ENCODE measurements around the gene ZRANB3. TPM values are rescaled to one million over a fixed set of nuclear protein-coding genes. Genes with fewer than 3 reads are reported as not detected.
"Not testable (repeated sequence)": the region's sequence is repeated elsewhere in the genome, so short reads cannot be mapped to it uniquely, and the experiment has no call there.

Gene ZRANB3
- total and polyA plus RNA-seq, 2 experiments from 2014 or later, result 10.5 to 16.8 TPM

DNA sequence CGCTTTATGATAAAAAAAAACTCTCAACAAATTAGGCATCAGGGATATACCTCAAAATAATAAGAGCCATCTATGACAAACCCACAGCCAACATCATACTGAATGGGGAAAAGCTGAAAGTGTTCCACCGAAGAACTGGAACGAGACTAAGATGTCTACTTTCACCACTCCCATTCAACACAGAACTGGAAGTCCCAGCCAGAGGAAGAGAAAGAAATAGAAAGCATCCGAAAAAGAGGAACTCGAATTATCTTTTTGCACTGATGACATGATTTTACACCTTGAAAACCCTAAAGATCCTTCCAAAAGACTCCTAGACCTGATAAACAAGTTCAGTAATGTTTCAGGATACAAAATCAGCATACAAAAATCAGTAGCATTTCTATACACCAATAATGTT, 121.6 kb downstream of the ZRANB3 start (continued):
- no peak for TF ChIP-seq ZNF462 (CRISPR knock-in tag; IDR thresholded peaks at IDR 0.05)
- TF ChIP-seq ZNF331 (CRISPR knock-in tag; IDR thresholded peaks at IDR 0.05; ENCODE audit: low read depth), result no peak

GRCh38 chr2:135396259-135396658, 134.8 kb downstream of the ZRANB3 start:
- H4K20me1 ChIP-seq (replicated peaks; ENCODE audit: insufficient read depth); H3K36me3 ChIP-seq (ENCODE audit: insufficient read depth); H3K4me3 Mint-ChIP-seq; H2AFZ ChIP-seq; H3K4me1 Mint-ChIP-seq; H3K79me2 ChIP-seq (replicated peaks; ENCODE audit: insufficient read depth); H3K4me3 ChIP-seq; H3F3A ChIP-seq (replicated peaks; ENCODE audit: low read depth); H3K27ac ChIP-seq (ENCODE audit: low read depth); H3K36me3 Mint-ChIP-seq (ENCODE audit: low read depth); DNase-seq (ENCODE audit: low spot score); H3K4me2 ChIP-seq; H3K4me1 ChIP-seq (ENCODE audit: insufficient read depth); H3K27me3 ChIP-seq (ENCODE audit: insufficient read depth); ATAC-seq; H3K27me3 Mint-ChIP-seq (ENCODE audit: insufficient read depth, low read depth, poor library complexity); H3K27ac Mint-ChIP-seq; H3K9me2 ChIP-seq (ENCODE audit: insufficient read depth): not testable (repeated sequence)
- peaks cover 11% of the 10 kb centered on the region; the same call in 2 of the 3 replicates for H3K9me3 Mint-ChIP-seq

DNA sequence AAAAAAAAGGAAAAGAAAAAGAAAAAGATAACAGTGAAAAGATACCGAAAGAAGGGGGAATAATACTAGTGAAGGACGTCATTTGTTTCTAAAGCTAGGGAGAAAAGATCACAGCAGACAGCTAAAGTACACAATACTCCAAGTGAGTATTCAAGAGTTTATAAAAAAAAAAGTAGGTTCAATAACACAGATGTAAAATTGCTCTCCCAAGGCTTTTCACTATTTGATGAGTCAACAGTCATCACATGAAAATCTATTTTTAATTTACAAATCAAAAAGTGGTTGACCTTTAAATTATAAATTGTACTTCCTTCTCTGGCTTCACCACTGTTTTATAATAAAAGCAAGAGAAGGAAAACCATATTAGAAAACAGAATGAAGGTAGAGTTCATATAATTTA, 144.0 kb downstream of the ZRANB3 start:
- H3K9me2 ChIP-seq (ENCODE audit: insufficient read depth), result peaks cover 3% of the 10 kb centered on the region; the same call in 1 of the 2 replicates
- TF ChIP-seq POLR2AphosphoS5 (IDR thresholded peaks at IDR 0.05; ENCODE audit: low read depth), result no peak
- TF ChIP-seq, protein P1, sequence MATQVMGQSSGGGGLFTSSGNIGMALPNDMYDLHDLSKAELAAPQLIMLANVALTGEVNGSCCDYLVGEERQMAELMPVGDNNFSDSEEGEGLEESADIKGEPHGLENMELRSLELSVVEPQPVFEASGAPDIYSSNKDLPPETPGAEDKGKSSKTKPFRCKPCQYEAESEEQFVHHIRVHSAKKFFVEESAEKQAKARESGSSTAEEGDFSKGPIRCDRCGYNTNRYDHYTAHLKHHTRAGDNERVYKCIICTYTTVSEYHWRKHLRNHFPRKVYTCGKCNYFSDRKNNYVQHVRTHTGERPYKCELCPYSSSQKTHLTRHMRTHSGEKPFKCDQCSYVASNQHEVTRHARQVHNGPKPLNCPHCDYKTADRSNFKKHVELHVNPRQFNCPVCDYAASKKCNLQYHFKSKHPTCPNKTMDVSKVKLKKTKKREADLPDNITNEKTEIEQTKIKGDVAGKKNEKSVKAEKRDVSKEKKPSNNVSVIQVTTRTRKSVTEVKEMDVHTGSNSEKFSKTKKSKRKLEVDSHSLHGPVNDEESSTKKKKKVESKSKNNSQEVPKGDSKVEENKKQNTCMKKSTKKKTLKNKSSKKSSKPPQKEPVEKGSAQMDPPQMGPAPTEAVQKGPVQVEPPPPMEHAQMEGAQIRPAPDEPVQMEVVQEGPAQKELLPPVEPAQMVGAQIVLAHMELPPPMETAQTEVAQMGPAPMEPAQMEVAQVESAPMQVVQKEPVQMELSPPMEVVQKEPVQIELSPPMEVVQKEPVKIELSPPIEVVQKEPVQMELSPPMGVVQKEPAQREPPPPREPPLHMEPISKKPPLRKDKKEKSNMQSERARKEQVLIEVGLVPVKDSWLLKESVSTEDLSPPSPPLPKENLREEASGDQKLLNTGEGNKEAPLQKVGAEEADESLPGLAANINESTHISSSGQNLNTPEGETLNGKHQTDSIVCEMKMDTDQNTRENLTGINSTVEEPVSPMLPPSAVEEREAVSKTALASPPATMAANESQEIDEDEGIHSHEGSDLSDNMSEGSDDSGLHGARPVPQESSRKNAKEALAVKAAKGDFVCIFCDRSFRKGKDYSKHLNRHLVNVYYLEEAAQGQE (IDR thresholded peaks at IDR 0.05; ENCODE audit: unreplicated experiment), result no peak
- TF ChIP-seq ZNF114 (CRISPR knock-in tag; IDR thresholded peaks at IDR 0.05), result no peak
- TF ChIP-seq STAT1 (IDR thresholded peaks at IDR 0.05; ENCODE audit: unreplicated experiment), result no peak
- TF ChIP-seq EZH2 (IDR thresholded peaks at IDR 0.05; ENCODE audit: low read depth, unreplicated experiment), result no peak
- no peak for TF ChIP-seq CREB1 (CRISPR knock-in tag; IDR thresholded peaks at IDR 0.05; ENCODE audit: low read depth)

More for the DNA sequence above, 144.0 kb downstream of the ZRANB3 start:
- Histone ChIP-seq H4K20me1 (replicated peaks; ENCODE audit: insufficient read depth) (no peaks in the 10 kb centered on the region), H3K27ac (ENCODE audit: low read depth) (no peak overlapping the region), H3K4me1 (ENCODE audit: insufficient read depth) (no peaks in the 10 kb centered on the region), H3K4me2 (no peak overlapping the region), H3K4me3 (no peak overlapping the region), H3K79me2 (replicated peaks; ENCODE audit: insufficient read depth) (no peaks in the 10 kb centered on the region), H2AFZ (no peak overlapping the region), H3K36me3 (ENCODE audit: insufficient read depth) (no peaks in the 10 kb centered on the region), H3K27me3 (ENCODE audit: insufficient read depth) (no peaks in the 10 kb centered on the region), H3F3A (replicated peaks; ENCODE audit: low read depth) (no peaks in the 10 kb centered on the region)
- Mint-ChIP-seq H3K4me3 (no peak overlapping the region), H3K9me3 (peaks cover 38% of the 10 kb centered on the region; the same call in 2 of the 3 replicates), H3K4me1 (no peaks in the 10 kb centered on the region), H3K27ac (no peak overlapping the region), H3K36me3 (ENCODE audit: low read depth) (peaks cover 49% of the 10 kb centered on the region), H3K27me3 (ENCODE audit: insufficient read depth, low read depth, poor library complexity) (peaks cover 5% of the 10 kb centered on the region)
- ATAC-seq (no peak), DNase-seq (ENCODE audit: low spot score) (no peak)

Measured in GM23338 (cell line).